Stimulated activated CD8-positive, alpha-beta memory T cell treated with anti-CD3 and anti-CD28 coated beads, Interleukin-15, amount 100 ng/mL, for 4 hours (primary cell): ENCODE results near the gene IL12RB2.
"Not testable (repeated sequence)": the region's sequence is repeated elsewhere in the genome, so short reads cannot be mapped to it uniquely, and the experiment has no call there.

Source experiments
- DNase-seq, 2 donors: peaks; one replicate each; pipeline ENCODE4 v3.0.0-alpha.2; 2020; ENCODE audit warnings: low read depth in 2 of 2

IL12RB2 gene

DNA sequence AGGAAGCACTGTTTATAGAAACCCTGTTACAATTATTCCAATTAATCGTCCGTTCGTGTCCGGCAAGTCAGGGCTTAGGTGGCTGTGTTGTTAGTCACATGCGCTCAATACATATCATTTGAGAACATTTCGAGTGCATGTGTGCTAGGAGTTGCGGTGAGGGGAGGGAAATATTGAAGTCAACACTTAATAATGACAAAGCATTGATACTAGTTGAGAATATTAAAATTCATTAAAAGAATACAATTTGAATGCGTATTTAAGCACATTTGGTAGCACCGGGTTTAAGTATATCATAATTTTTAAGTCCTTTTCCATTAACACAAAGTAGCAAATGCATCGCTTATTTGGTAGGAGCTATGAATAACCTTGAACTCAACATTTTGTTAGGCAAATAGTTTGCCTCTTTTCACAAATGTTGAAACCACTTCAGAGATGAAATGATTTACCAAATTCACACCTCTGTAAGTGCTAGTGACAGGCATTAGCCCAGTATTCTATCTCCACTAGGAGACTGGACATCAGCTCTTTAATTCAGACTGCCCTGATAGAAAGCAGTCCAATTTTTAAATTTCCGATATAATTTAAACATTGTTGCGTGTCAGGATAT, 123.6 kb downstream of the IL12RB2 start:
- no peak for DNase-seq

DNA sequence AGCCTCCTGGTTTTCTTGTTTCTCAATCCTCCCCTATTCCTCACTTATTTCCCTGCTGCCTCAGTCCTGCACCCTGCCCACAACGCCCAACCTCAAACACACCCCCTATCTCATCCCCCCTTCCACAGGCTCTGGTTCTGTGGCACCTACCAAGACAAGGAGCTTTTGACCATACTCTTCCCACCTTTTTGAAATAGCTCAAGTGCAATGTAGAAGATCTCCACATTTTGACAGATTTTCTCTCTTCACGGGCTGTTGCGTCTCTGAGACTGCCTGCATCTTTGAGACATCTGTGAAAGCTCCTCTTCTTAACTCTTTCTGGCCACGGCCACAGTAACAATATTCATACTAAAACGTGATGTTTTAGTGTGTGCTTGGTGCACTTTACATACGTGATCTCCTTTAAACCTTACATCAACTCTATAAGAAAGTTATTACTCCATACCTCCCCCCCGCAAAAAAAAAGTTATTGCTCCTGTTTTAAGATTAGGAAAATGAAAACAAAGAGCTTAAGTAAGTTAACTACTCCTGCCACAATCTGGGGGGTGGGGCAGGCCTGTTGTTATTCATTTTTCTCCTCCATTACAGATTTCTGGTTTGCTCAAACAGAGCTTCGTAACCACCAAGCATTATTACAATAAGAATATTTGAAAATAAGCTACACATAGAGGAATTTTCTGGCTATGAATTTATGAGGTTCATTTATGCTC, 124.4 kb downstream of the IL12RB2 start:
- DNase-seq: no peak

DNA sequence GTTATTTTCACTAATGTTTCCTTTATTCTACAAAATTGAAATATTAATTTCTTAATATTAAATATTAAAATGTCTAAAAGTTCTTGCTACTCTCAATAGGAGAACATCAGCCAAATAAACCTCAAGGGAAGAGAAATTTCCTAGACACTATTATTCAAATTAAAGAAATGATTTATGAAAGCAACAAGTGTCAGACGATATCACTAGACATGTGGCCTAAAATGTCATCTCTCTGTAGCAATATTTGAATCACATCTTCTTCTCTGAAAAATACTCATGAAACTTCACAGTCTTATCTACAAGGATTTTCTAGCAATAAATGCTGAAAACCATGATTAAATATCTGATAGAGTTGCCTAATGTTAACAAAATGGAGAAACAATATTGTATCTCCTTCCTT, 125.1 kb downstream of the IL12RB2 start:
- no peak for DNase-seq

DNA sequence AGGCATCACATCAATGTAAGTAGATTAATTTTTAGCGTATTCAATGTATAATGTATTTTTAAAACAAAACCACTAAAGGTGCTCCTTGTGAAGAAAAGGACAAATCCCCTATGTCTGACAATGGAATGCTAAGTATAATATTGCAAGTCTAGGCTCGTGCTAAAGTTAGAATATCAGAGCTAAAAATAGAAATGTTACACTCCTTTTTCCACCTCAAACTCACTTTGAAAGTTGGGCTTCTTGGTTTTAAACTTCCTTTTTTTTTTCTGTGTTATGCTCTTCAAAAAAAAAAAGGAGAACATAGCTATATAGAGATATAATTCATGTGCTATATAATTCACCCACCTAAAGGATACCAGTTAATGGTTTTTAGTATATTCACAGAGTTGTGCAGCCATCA, 126.2 kb downstream of the IL12RB2 start:
- no peak for DNase-seq

DNA sequence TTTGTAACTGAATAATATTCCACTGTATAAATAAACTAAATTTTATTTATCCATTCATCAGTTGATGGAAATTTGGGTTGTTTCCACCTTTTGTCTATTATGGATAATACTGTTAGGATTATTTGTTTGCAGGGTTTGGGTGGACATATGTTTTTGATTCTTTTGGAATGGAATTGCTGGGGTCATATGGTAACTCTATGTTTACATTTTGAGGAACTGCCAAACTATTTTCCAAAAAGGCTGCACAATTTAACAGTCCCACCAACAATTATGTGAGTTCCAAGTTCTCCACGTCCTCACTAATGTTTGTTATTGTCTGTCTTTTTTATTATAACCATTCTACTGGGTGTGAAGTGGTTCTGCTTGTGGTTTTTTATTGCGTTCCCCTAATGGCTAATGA, 126.8 kb downstream of the IL12RB2 start:
- no peak for DNase-seq

DNA sequence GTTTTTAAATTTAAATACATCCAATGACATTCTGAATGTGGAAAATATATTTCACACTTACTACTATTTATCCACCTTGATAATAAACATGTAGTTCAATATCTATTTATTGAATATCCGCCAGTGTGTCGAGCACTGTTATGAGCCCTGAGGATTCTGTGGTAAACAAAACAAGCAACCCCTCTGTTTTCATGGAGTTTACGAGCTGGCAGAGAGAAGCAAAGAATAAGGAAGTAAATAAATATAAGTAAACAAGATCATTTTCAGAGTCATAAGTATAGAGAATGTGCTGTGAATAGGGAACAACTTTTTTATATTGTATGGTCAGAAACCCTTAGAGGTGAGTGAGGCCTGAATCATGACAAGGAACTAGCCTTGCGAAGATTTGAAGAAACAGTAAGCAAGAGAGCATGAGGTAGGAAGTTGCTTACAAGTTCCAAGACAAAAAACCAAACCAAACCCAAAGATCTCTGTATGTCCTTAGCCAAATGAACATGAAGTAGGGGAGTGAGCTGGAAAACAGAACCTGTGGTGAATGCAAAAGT, 128.9 kb downstream of the IL12RB2 start:
- DNase-seq: no peak

DNA sequence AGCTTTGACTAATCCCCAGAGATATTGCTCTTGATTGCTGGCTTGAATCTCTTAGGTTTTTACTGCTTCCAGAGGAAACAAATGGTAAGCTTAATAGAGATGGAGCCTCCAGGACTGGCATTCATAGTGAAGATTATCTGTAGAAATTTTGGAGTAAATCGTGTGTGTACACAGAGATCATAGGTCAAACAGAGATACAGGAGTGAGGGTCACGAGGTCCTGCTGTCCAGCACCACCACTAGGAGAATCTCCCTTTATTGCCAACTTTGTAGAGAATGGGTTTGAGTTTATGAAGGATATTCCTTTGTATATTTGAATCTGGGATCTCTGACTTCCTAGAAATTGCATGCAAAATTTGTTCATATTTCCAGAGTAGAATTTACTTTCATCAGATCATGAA, 130.3 kb downstream of the IL12RB2 start:
- no peak for DNase-seq

DNA sequence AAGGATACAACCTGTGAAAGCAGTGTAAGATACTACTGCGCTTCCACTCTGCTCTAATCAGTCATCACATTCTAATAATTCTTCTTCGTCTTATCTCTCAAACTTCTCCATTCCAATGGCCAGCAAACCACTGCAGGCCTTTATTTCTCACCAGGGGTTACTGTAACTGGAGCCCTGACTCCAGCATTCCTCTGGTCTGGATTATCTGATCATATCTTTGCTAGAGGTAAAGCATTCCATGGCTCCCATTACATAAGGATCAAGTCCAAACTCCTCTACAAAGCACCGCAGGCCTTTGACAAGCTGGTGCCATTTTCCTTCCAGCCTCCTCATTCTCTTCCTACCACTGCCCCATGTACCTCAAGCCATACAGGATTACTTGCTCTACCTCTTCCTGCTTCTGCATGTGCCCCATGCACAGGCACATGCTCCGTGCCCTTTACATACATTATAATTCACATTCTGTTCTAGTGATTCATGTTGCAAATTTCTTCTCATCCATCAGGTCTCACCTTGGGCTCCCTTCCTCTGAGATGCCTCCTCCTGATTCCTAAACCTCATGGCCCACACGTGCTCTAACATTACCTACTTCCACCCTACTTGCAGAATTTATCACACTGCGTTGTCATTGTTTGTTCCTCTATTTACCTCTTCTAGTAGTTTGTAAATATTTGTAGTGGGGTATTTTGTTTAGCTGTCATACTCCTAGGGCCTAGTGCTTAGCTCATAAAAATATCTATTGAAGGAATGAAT, 131.8 kb downstream of the IL12RB2 start:
- DNase-seq: no peak

DNA sequence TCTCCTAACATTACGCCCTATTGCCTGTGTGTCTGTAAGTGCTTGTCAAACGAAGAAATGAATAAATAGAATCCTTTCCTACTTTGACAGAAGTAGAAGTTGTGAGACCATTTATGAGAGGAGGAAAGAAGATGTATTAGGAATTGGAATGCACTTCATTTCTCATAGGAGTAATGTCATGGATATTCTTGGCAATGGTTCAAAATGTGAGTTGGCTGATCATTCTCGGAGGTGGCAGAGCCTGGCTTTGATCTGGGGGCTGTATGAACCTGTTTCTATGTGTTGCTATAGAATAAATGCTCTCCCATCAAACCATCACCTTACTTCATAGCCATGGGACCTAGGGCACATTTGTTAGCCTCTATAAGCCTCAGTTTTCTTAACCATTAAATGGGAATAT, 132.7 kb downstream of the IL12RB2 start:
- DNase-seq: no peak

DNA sequence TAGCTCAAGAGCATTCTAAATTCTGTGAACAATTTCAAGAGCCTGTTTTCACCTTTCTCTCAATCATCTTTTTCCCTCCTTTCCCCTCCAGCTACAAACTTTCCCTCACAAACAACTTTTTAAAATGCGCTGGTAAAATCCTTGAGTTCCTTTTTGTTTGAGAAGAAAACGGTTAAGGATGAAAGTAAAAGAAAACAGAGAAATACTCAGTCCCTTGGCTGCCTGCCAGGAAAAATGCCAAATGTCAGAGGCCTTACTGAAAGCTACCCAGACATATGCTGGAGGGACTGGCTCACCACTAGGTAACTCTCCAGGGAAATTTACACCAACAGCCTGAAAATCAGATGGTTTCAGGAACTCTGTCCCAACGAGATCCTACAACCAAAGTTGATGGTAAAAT, 133.5 kb downstream of the IL12RB2 start:
- no peak for DNase-seq

DNA sequence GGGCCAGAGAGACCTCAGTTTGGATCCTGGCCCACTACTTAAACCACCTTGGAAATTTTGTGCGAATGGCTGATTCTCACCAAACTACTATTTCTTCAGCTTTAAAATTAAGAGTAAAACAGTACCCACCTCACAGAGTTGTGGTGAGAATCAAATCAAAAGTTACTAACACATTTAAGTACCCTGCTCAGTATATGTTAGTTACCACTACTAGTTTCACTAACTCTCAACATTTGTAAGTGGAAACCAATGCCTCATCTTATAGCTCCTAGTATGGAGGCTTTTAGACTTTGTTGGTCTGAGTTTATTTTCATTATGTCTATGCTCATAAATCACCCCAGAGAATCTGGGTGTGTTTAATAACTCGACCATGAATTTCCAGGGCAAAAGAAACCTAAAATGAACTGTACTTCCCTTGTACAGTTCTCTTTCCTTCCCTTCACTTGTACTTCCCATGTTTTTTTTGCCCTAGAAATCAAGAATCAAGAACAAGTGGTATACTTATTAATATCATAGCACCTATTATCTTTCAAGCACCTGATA, 134.1 kb downstream of the IL12RB2 start:
- DNase-seq: no peak

DNA sequence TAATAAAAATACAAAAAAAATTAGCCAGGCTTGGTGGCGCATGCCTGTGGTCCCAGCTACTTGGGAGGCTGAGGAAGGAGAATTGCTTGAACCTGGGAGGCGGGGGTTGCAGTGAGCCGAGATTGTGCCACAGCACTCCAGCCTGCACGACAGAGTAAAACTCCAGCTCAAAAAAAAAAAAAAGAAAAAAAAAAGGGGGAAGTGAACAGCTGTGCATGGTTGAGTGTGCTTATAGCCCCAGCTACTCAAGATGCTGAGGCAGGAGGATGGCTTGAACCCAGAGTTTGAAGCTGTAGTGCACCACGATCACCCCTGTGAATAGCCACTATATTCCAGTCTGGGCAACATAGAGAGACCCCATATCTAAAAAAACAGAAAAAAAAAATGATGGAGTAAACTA, 138.3 kb downstream of the IL12RB2 start:
- not testable (repeated sequence) for DNase-seq
